Measurements from ENCODE around the gene NUMB. TPM values are rescaled to one million over a fixed set of nuclear protein-coding genes. Genes with fewer than 3 reads are reported as not detected.
"Not testable (repeated sequence)": the region's sequence is repeated elsewhere in the genome, so short reads cannot be mapped to it uniquely, and the experiment has no call there.

Gene NUMB
- total and polyA plus RNA-seq, 12 donors = 18.9 to 42.6 (median 32.0) TPM

- TF ChIP-seq CTCF (IDR thresholded peaks at IDR 0.05) = no peak
- peaks cover 0 to 13% (median 5%) of the 10 kb centered on the region in 9 donors for H3K4me1 ChIP-seq
- H3K27ac ChIP-seq = no peak overlapping the region
- DNase-seq (no peak), ATAC-seq (no peak)
- intact Hi-C loops (cut with DNase I) = no loop called here
- H3K36me3 ChIP-seq = peaks cover 0 to 5% (median 0%) of the 10 kb centered on the region in 9 donors
- no peaks in the 10 kb centered on the region for H3K27me3 ChIP-seq
- H3K4me3 ChIP-seq = no peak overlapping the region
- H3K9me3 ChIP-seq = no peaks in the 10 kb centered on the region
- WGBS, 2 donors = 85 to 89% methylated on average over 3 of the region's 3 CpGs
Measured at GRCh38 chr14:73397810-73398209, 60.5 kb downstream of the NUMB start.

GRCh38 chr14:73394317-73394716 is 64.0 kb downstream of the NUMB start:
- H3K4me1 ChIP-seq = peaks cover 0 to 5% (median 0%) of the 10 kb centered on the region in 9 donors
- 86 to 89% methylated on average over 1 of the region's 1 CpG for WGBS, 2 donors
- DNase-seq (no peak), ATAC-seq (no peak)
- H3K36me3 ChIP-seq = peaks cover 0 to 11% (median 0%) of the 10 kb centered on the region in 9 donors
- no peaks in the 10 kb centered on the region for H3K9me3 ChIP-seq
- no peaks in the 10 kb centered on the region for H3K27me3 ChIP-seq
- H3K27ac ChIP-seq = no peak overlapping the region
- no peak for TF ChIP-seq CTCF (IDR thresholded peaks at IDR 0.05)
- no peak overlapping the region for H3K4me3 ChIP-seq
- intact Hi-C loops (cut with DNase I) = no loop called here

GRCh38 chr14:73393375-73393774 is 65.0 kb downstream of the NUMB start:
- Histone ChIP-seq H3K9me3 (no peaks in the 10 kb centered on the region), H3K36me3 (peaks cover 0 to 11% (median 0%) of the 10 kb centered on the region in 9 donors), H3K27ac (no peak overlapping the region), H3K27me3 (no peaks in the 10 kb centered on the region), H3K4me3 (no peak overlapping the region), H3K4me1 (peaks cover 0 to 5% (median 0%) of the 10 kb centered on the region in 9 donors)
- DNase-seq = no peak
- no peak for TF ChIP-seq CTCF (IDR thresholded peaks at IDR 0.05)
- intact Hi-C loops (cut with DNase I) = no loop called here
- no peak for ATAC-seq

GRCh38 chr14:73392329-73393257 is 65.8 kb downstream of the NUMB start:
- ATAC-seq = no peak
- no peak for TF ChIP-seq CTCF (IDR thresholded peaks at IDR 0.05)

GRCh38 chr14:73387860-73388259 is 70.5 kb downstream of the NUMB start:
- H3K4me1 ChIP-seq; DNase-seq; ATAC-seq; H3K27me3 ChIP-seq; intact Hi-C loops (cut with DNase I); H3K4me3 ChIP-seq; H3K27ac ChIP-seq: not testable (repeated sequence)
- H3K36me3 ChIP-seq = peaks cover 0 to 19% (median 1%) of the 10 kb centered on the region in 9 donors
- WGBS, 2 donors = 99 to 100% methylated on average over 2 of the region's 3 CpGs
- peaks cover 0 to 20% (median 15%) of the 10 kb centered on the region in 11 donors for H3K9me3 ChIP-seq

More at GRCh38 chr14:73392329-73393257, 65.8 kb downstream of the NUMB start:
- 94 to 95% methylated on average over 4 of the region's 4 CpGs for WGBS, 2 donors
- peaks cover 0 to 11% (median 0%) of the 10 kb centered on the region in 9 donors for H3K36me3 ChIP-seq
- H3K4me1 ChIP-seq = peaks cover 0 to 5% (median 0%) of the 10 kb centered on the region in 9 donors
- no peak overlapping the region for H3K4me3 ChIP-seq
- H3K27ac ChIP-seq = no peak overlapping the region
- DNase-seq = no peak
- no peaks in the 10 kb centered on the region for H3K9me3 ChIP-seq
- intact Hi-C loops (cut with DNase I) = no loop called here
- H3K27me3 ChIP-seq = no peaks in the 10 kb centered on the region

Data from heart right ventricle (tissue), 16 donors.